Measurements from ENCODE around the gene ST3GAL3. TPM values are rescaled to one million over a fixed set of nuclear protein-coding genes. Genes with fewer than 3 reads are reported as not detected.

The ST3GAL3 gene
- total RNA-seq, 1 donor from 2014 or later: 34.3 TPM

GRCh38 chr1:43817304-43817939, 110.1 kb downstream of the ST3GAL3 start:
- H3K9me3 ChIP-seq: peaks cover 6 to 11% of the 10 kb centered on the region in 2 donors
- H3K36me3 ChIP-seq: peaks cover 3 to 23% of the 10 kb centered on the region in 2 donors
- intact Hi-C loops (cut with DNase I): no loop called here
- H3K27me3 ChIP-seq: no peaks in the 10 kb centered on the region
- no peak overlapping the region for H3K4me3 ChIP-seq
- no peak overlapping the region for H3K27ac ChIP-seq
- H3K4me1 ChIP-seq: peaks cover 0 to 3% of the 10 kb centered on the region in 2 donors
- no peak for TF ChIP-seq CTCF (IDR thresholded peaks at IDR 0.05)
- DNase-seq (ENCODE audit: low spot score in 2 of 2): no peak

- H3K27me3 ChIP-seq: no peaks in the 10 kb centered on the region
- no peak overlapping the region for H3K4me3 ChIP-seq
- H3K27ac ChIP-seq: no peak overlapping the region
- DNase-seq (ENCODE audit: low spot score in 2 of 2): no peak
- H3K4me1 ChIP-seq: peaks cover 0 to 8% of the 10 kb centered on the region in 2 donors
- H3K9me3 ChIP-seq: peaks cover 6 to 11% of the 10 kb centered on the region in 2 donors
- H3K36me3 ChIP-seq: peaks cover 3 to 23% of the 10 kb centered on the region in 2 donors
- intact Hi-C loops (cut with DNase I): no loop called here
- no peak for TF ChIP-seq CTCF (IDR thresholded peaks at IDR 0.05)
Observed at GRCh38 chr1:43818691-43819090, 111.4 kb downstream of the ST3GAL3 start.

DNA sequence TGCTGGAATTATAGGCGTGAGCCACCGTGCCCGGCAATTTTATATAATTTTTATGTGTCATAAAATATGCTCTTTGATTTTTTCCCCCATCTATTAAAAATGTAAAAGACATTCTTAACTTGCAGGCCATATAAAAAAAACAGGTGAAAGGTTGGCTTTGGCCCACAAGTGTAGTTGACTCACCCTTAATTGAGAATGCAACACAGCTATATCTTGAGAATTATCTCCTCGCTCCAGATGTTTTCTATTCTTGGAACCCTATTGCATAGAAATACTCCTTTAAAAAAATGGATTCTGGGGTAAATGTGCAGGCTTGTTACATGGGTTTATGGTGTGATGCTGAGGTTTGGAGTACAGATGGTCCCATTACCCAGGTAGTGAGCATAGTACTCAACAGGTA, 112.0 kb downstream of the ST3GAL3 start:
- no peak for TF ChIP-seq CTCF (IDR thresholded peaks at IDR 0.05)
- Histone ChIP-seq H3K36me3 (peaks cover 3 to 23% of the 10 kb centered on the region in 2 donors), H3K4me1 (peaks cover 0 to 8% of the 10 kb centered on the region in 2 donors), H3K27me3 (no peaks in the 10 kb centered on the region), H3K9me3 (peaks cover 6 to 11% of the 10 kb centered on the region in 2 donors), H3K4me3 (no peak overlapping the region), H3K27ac (no peak overlapping the region)
- no peak for DNase-seq (ENCODE audit: low spot score in 2 of 2)
- intact Hi-C loops (cut with DNase I): no loop called here

DNA sequence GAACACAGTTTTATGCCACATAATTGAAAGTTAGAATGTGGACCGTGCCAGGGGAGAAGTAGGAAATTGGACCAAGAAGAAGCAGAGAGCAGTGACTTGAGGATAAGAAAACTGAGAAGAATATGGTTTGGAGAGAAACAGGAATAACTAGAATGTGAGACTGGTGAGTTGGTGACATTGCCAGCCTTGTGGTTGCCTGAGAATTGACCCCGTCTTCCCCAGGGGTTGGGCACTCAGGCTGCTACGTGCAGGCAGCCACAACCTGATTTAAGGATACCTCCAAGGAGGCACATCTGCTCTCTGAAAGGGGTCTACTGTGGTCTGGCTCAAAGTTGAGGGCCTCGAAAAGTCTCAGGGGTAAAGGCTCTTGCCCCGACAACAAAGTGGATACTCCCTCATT, 114.1 kb downstream of the ST3GAL3 start:
- no peak for DNase-seq (ENCODE audit: low spot score in 2 of 2)
- no peak for TF ChIP-seq CTCF (IDR thresholded peaks at IDR 0.05)
- H3K9me3 ChIP-seq: peaks cover 6 to 11% of the 10 kb centered on the region in 2 donors
- no peaks in the 10 kb centered on the region for H3K27me3 ChIP-seq
- H3K36me3 ChIP-seq: peaks cover 3 to 8% of the 10 kb centered on the region in 2 donors
- peak overlapping the region; percentile 38 to 65 for H3K27ac ChIP-seq
- no peak overlapping the region for H3K4me3 ChIP-seq
- peaks cover 0 to 8% of the 10 kb centered on the region in 2 donors for H3K4me1 ChIP-seq
- intact Hi-C loops (cut with DNase I): loop anchor here (5.0 kb wide), 1 partner anchor 279 kb away; no protein-coding TSS in a partner anchor

GRCh38 chr1:43822040-43822690, 114.8 kb downstream of the ST3GAL3 start:
- H3K4me3 ChIP-seq: no peak overlapping the region
- no peaks in the 10 kb centered on the region for H3K27me3 ChIP-seq
- TF ChIP-seq CTCF (IDR thresholded peaks at IDR 0.05): no peak
- intact Hi-C loops (cut with DNase I): loop anchor here (5.0 kb wide), 1 partner anchor 280 kb away; no protein-coding TSS in a partner anchor
- DNase-seq (ENCODE audit: low spot score in 2 of 2): peak in 1 of 2 donors; percentile 76
- H3K27ac ChIP-seq: peak overlapping the region; percentile 53 to 65
- peaks cover 3 to 8% of the 10 kb centered on the region in 2 donors for H3K36me3 ChIP-seq
- H3K4me1 ChIP-seq: peaks cover 0 to 8% of the 10 kb centered on the region in 2 donors
- peaks cover 6 to 11% of the 10 kb centered on the region in 2 donors for H3K9me3 ChIP-seq

Data from ascending aorta (tissue), 2 donors.